GM23248 (cell line): ENCODE results near the gene ASIC2. TPM values are rescaled to one million over a fixed set of nuclear protein-coding genes. Genes with fewer than 3 reads are reported as not detected.

ENCODE experiments used
- DNase-seq: peaks from one replicate; pipeline ENCODE4 v3.0.0-alpha.2; 2015
- H2AFZ ChIP-seq: fragments of 200-600 bp; sonication (generic); 2 replicates; pipeline ENCODE4 v1.6.1; 2016; ENCODE audit warnings: antibody characterized with exemption
- H3F3A ChIP-seq: fragments of 200-600 bp; sonication (generic); 2 replicates; pipeline ENCODE4 v1.6.1; 2016; ENCODE audit warnings: mild to moderate bottlenecking, antibody characterized with exemption, mixed run types; ENCODE audit not compliant: insufficient read depth
- H3K27ac ChIP-seq: fragments of 200-600 bp; sonication (generic); 2 replicates; pipeline ENCODE4 v1.5.1; 2016; ENCODE audit warnings: mild to moderate bottlenecking
- H3K27me3 ChIP-seq: fragments of 200-600 bp; sonication (generic); replicated peaks from 2 replicates; pipeline ENCODE4 v1.6.1; 2016; ENCODE audit warnings: mild to moderate bottlenecking; ENCODE audit not compliant: insufficient read depth
- H3K36me3 ChIP-seq: fragments of 200-600 bp; sonication (generic); 2 replicates; pipeline ENCODE4 v1.6.1; 2016; ENCODE audit warnings: low read depth, mild to moderate bottlenecking
- H3K4me1 ChIP-seq: fragments of 200-600 bp; sonication (generic); 2 replicates; pipeline ENCODE4 v1.6.1; 2016; ENCODE audit warnings: mild to moderate bottlenecking; ENCODE audit not compliant: insufficient read depth
- H3K4me2 ChIP-seq: fragments of 200-600 bp; sonication (generic); one replicate; pipeline ENCODE4 v1.6.1; 2016; ENCODE audit warnings: mild to moderate bottlenecking; ENCODE audit not compliant: unreplicated experiment
- H3K4me3 ChIP-seq: fragments of 200-600 bp; sonication (generic); 2 replicates; pipeline ENCODE4 v1.5.1; 2016; ENCODE audit warnings: mild to moderate bottlenecking
- H3K79me2 ChIP-seq: fragments of 200-600 bp; sonication (generic); 2 replicates; pipeline ENCODE4 v1.6.1; 2016; ENCODE audit warnings: mild to moderate bottlenecking; ENCODE audit not compliant: insufficient read depth
- H3K9ac ChIP-seq: fragments of 200-600 bp; sonication (generic); 2 replicates; pipeline ENCODE4 v1.6.1; 2016; ENCODE audit warnings: mild to moderate bottlenecking
- H3K9me2 ChIP-seq: fragments of 200-600 bp; sonication (generic); 2 replicates; pipeline ENCODE4 v1.6.1; 2016; ENCODE audit warnings: mixed run types, mild to moderate bottlenecking, moderate library complexity; ENCODE audit not compliant: insufficient read depth
- H3K9me3 ChIP-seq: fragments of 200-600 bp; sonication (generic); one replicate; pipeline ENCODE4 v1.6.1; 2017; ENCODE audit warnings: low read depth
- H4K20me1 ChIP-seq: fragments of 200-600 bp; sonication (generic); 2 replicates; pipeline ENCODE4 v1.6.0; 2016; ENCODE audit not compliant: insufficient read depth
- EZH2 ChIP-seq: fragments of 200-600 bp; sonication (generic); IDR thresholded peaks from 2 replicates; pipeline ENCODE4 v1.6.1; 2018; ENCODE audit warnings: antibody characterized with exemption, mild to moderate bottlenecking; ENCODE audit not compliant: insufficient read depth, poor library complexity, severe bottlenecking
- EZH2phosphoT487 ChIP-seq: fragments of 200-600 bp; sonication (generic); IDR thresholded peaks from 2 replicates; pipeline ENCODE4 v1.6.1; 2018; ENCODE audit warnings: antibody characterized with exemption, moderate library complexity, mild to moderate bottlenecking, low read depth; ENCODE audit not compliant: insufficient read depth
- WGBS, 2 experiments: methylation state at CpG; one replicate each; pipeline ENCODE4 v1.1.6; 2015 to 2017; ENCODE audit warnings: low lambda C conversion rate in 2 of 2, low coverage in 1 of 2; ENCODE audit errors: missing lambda C conversion rate in 2 of 2; 5-methylcytosine and 5-hydroxymethylcytosine counted together
- in situ Hi-C: fragments of 300-500 bp; cut with MboI; formaldehyde crosslinking; loops from 2 replicates; pipeline ENCODE4 v1.15.0; 2020
- polyA plus RNA-seq: library from polyadenylated mRNA; unstranded; fragments of >200 nt; fragmentation: Nextera tagmentation; extraction: Ambion mirVana; gene quantifications from 2 replicates; pipeline ENCODE4 v1.2.1, GENCODE V29; 2016
- total RNA-seq: library from RNA; depleted of rRNA; stranded (reverse); fragments of >200 nt; shearing (Covaris generic); gene quantifications from 2 replicates; pipeline ENCODE4 v1.2.3, GENCODE V29; 2014

ASIC2 gene
- total and polyA plus RNA-seq, 2 experiments from 2014 or later: under 0.01 TPM; not detected in 1

DNA sequence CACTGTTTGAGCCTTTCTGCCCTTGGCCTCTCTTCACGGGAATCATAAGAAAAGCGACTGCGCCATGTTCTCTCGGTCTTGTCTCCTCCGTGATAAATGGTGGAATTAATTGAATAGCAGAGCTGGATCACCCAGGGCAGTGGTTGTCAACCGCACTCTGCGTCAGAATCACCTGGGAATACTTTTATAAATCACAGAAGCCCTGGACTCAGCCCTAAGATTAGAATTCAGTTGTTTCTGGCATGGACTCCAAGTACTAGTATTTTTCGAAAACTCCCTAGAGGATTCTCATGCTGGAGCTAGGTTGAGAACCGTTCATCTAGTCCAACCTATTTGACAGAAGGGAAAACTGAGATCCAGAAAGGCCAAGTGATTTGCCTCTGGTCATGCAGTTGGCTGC, 237.3 kb downstream of the ASIC2 start:
- Histone ChIP-seq H3K9me2 (no peaks in the 10 kb centered on the region), H3K4me2 (no peak overlapping the region), H3F3A (no peaks in the 10 kb centered on the region), H3K9ac (no peak overlapping the region), H3K4me1 (no peaks in the 10 kb centered on the region), H3K79me2 (no peaks in the 10 kb centered on the region), H3K27ac (no peak overlapping the region), H4K20me1 (no peaks in the 10 kb centered on the region), H3K9me3 (no peaks in the 10 kb centered on the region), H3K27me3 (peaks cover 11% of the 10 kb centered on the region; the same call in 1 of the 2 replicates), H3K4me3 (no peak overlapping the region), H3K36me3 (no peaks in the 10 kb centered on the region), H2AFZ (no peak overlapping the region)
- 73 to 76% methylated on average over 9 of the region's 9 CpGs for WGBS, 2 experiments
- no peak for DNase-seq
- TF ChIP-seq EZH2phosphoT487: no peak
- no peak for TF ChIP-seq EZH2
- in situ Hi-C loops: no loop called here

GRCh38 chr17:33055171-33055611, 237.9 kb downstream of the ASIC2 start:
- H3K4me1 ChIP-seq: no peaks in the 10 kb centered on the region

DNA sequence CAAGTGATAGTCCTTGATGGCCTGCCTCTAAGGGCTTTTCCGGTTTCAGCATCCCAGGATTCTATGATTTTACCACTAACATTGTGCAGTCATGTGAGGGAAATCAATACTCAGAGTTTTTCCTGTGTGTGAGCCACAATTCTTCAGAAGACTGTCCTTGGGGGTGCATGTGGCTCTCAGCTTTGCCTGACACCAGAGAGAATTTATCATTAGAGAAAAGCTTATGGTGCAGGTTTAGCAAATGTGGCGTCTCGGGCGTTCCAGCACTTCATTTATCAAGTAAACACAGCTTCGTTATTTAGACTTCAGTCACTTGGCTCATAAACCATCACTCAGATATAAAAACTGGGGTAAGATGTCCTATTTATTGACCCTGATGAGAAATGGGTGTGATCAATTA, 238.7 kb downstream of the ASIC2 start:
- Histone ChIP-seq H3K36me3 (no peaks in the 10 kb centered on the region), H3K4me2 (no peak overlapping the region), H3K9ac (no peak overlapping the region), H3K9me3 (no peaks in the 10 kb centered on the region), H3K79me2 (no peaks in the 10 kb centered on the region), H3K4me3 (no peak overlapping the region), H3K4me1 (no peaks in the 10 kb centered on the region), H3K27ac (no peak overlapping the region), H3K9me2 (no peaks in the 10 kb centered on the region), H3F3A (no peaks in the 10 kb centered on the region), H4K20me1 (no peaks in the 10 kb centered on the region), H2AFZ (no peak overlapping the region), H3K27me3 (peaks cover 11% of the 10 kb centered on the region; the same call in 1 of the 2 replicates)
- DNase-seq: no peak
- TF ChIP-seq EZH2phosphoT487 (no peak), EZH2 (no peak)
- WGBS, 2 experiments: 64 to 72% methylated on average over 5 of the region's 5 CpGs
- in situ Hi-C loops: no loop called here

More at GRCh38 chr17:33055171-33055611, 237.9 kb downstream of the ASIC2 start:
- Histone ChIP-seq H3K4me3 (no peak overlapping the region), H3K9me2 (no peaks in the 10 kb centered on the region), H3K79me2 (no peaks in the 10 kb centered on the region), H2AFZ (no peak overlapping the region), H3F3A (no peaks in the 10 kb centered on the region), H4K20me1 (no peaks in the 10 kb centered on the region), H3K36me3 (no peaks in the 10 kb centered on the region), H3K4me2 (no peak overlapping the region), H3K9me3 (no peaks in the 10 kb centered on the region), H3K9ac (no peak overlapping the region), H3K27ac (no peak overlapping the region), H3K27me3 (peaks cover 11% of the 10 kb centered on the region; the same call in 1 of the 2 replicates)
- TF ChIP-seq EZH2phosphoT487 (no peak), EZH2 (no peak)
- in situ Hi-C loops: no loop called here
- 84 to 87% methylated on average over 9 of the region's 9 CpGs for WGBS, 2 experiments
- DNase-seq: no peak

DNA sequence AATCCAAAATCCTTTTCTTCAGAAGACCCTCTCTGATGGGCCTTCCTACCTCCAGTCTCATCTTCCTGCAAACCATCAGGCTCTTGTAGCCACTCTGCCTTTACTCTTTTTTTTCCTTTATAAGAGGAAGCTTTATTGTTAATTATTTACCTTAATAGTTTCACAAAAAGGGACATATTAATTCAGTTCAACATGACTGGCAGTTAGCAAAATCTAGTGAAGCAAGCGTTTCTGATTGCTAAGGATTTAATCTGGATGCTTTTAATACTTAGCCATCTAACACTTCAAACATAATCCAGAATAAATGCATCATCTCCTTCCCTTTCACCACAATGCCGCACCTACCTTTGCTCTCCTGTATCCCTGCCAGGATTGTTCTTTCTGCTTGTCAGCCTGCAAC, 239.4 kb downstream of the ASIC2 start:
- 65 to 69% methylated on average over 2 of the region's 2 CpGs for WGBS, 2 experiments
- no peak overlapping the region for H3K9ac ChIP-seq
- no peaks in the 10 kb centered on the region for H4K20me1 ChIP-seq
- H3K4me1 ChIP-seq: no peaks in the 10 kb centered on the region
- H3F3A ChIP-seq: no peaks in the 10 kb centered on the region
- H3K79me2 ChIP-seq: no peaks in the 10 kb centered on the region
- H3K27me3 ChIP-seq: peaks cover 11% of the 10 kb centered on the region; the same call in 1 of the 2 replicates
- H3K9me2 ChIP-seq: no peaks in the 10 kb centered on the region
- no peak overlapping the region for H3K4me2 ChIP-seq
- DNase-seq: no peak
- H3K9me3 ChIP-seq: no peaks in the 10 kb centered on the region
- no peak overlapping the region for H3K27ac ChIP-seq
- H3K4me3 ChIP-seq: no peak overlapping the region
- in situ Hi-C loops: no loop called here
- H2AFZ ChIP-seq: no peak overlapping the region
- TF ChIP-seq EZH2phosphoT487 (no peak), EZH2 (no peak)
- no peaks in the 10 kb centered on the region for H3K36me3 ChIP-seq

DNA sequence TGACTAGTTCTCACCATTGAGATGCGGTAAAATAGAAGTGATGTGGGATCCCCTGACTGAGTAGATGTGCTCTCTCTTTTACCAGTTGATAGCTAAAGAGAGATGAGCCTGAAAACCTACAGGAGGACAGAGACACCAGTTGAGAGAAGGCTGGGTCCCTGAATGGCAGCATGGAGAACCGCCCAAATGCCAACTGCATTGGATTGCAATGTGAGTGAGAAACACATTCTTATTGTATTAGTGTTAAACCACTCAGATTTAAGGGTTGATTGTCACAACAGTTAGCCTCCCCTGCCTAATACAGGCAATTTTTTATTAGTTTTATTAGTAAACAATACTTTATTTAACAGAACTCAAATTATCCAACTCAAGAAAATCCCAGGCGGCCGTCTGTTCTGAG, 240.2 kb downstream of the ASIC2 start:
- no peak overlapping the region for H3K4me3 ChIP-seq
- H3K27me3 ChIP-seq: peaks cover 11% of the 10 kb centered on the region; the same call in 1 of the 2 replicates
- 72 to 81% methylated on average over 4 of the region's 4 CpGs for WGBS, 2 experiments
- no peaks in the 10 kb centered on the region for H3K79me2 ChIP-seq
- no peak overlapping the region for H2AFZ ChIP-seq
- TF ChIP-seq EZH2phosphoT487: no peak
- no peak for TF ChIP-seq EZH2
- H4K20me1 ChIP-seq: no peaks in the 10 kb centered on the region
- H3K4me1 ChIP-seq: no peaks in the 10 kb centered on the region
- H3K36me3 ChIP-seq: no peaks in the 10 kb centered on the region
- H3K4me2 ChIP-seq: no peak overlapping the region
- in situ Hi-C loops: no loop called here
- DNase-seq: peak; percentile 34
- H3F3A ChIP-seq: no peaks in the 10 kb centered on the region
- no peak overlapping the region for H3K9ac ChIP-seq
- H3K9me2 ChIP-seq: no peaks in the 10 kb centered on the region
- no peak overlapping the region for H3K27ac ChIP-seq
- no peaks in the 10 kb centered on the region for H3K9me3 ChIP-seq
